Activated gamma-delta T cell treated with Interleukin-2 at 50 U/mL for 16 hours (primary cell): ENCODE results near the gene TNFRSF1B.
"Not testable (repeated sequence)": the region's sequence is repeated elsewhere in the genome, so short reads cannot be mapped to it uniquely, and the experiment has no call there.

Experiments used
- DNase-seq: peaks from one replicate; pipeline ENCODE4 v3.0.0-alpha.2; 2020

The TNFRSF1B gene

DNA sequence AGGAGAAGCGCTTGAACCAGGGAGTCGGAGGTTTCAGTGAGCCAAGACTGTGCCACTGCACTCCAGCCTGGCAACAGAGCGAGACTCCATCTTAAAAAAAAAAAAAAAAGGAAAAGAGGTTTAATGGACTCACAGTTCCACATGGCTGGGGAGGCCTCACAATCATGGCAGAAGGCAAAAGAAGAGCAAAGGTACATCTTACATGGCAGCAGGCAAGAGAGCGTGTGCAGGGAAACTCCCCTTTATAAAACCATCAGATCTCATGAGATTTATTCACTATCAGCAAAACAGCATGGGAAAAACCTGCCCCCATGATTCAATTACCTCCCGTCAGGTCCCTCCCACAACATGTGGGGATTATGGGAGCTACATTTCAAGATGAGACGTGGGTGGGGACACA is 57.3 kb downstream of the TNFRSF1B start:
- DNase-seq: not testable (repeated sequence)

DNA sequence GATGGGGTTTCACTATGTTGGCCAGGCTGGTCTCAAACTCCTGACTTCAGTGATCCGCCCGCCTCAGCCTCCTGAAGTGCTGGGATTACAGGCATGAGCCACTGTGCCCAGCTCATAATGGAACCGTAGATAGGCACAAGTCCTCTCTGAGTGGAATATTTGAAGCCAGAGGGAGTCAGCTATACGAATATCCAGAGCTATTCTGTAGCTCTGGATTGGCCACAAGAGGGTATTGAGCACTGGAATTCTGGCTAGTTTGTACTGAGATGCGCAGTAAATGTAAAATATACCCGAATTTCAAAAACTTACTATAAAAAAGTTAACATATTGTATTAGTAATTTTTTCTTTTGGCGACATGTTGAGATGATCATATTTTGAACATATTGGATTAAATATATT is 62.2 kb downstream of the TNFRSF1B start:
- DNase-seq: no peak

DNA sequence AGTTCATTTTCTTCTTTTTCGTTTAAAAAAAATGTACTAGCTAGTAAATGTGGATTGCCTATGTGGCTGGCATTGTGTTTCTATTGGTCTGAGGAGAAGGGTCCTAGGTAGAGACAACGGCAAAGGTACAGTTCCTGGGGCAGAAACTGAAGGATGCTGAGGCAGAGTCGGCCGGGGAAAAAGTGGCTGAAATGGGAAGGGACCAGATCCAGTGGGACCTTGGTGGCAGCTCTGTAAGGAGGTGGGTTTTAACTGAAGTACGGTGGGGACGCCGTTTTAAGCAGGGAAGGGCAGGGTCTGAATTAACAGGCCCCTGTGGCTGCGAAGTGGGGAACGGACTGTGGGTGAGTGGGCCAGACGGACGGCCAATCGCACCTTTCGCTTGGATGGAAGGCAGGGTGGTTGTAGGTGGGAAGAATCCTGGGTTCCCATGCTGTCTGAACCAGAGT is 62.6 kb downstream of the TNFRSF1B start:
- no peak for DNase-seq

DNA sequence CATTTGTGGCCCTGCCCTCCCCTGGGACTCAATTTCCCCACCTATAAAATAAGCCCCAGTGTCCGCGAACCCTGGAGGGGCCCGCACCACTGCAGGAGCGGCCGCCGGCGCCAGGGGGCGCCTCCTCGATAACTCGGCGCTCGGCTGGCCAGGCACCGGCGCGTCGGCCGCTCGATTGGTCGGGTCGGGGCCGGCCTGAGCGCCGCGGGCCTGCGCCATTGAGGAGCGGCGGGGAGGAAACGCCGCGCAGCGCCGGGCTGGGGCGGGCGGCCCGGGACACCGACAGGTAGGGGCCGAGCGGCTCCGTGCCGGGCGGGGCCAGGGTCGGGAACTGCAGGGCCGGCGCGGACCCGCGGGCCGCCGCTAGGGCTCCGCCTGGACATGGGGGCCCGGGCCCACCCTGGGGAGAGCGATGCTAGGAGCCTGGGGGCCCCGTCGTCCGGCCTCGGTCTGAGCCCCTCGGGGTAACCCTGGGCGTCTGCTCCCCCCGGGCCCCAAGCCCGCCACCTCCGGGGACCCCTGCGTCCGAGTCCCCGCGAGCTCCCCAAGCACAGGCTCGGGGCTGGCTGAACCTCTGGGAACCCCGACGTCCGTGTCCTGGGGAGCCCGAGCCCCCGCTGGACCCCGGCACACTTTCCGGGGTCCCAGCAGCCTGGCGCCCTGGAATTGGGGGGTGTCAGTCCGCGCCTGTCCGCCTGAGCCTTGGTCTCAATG is 63.2 kb downstream of the TNFRSF1B start, which contains the start of gene VPS13D:
VPS13D (plus strand) TSS at position 196 of the 714 bp plus-strand sequence. CDS start 4,237 bp downstream, outside the sequence.
- DNase-seq: peak; percentile 82

DNA sequence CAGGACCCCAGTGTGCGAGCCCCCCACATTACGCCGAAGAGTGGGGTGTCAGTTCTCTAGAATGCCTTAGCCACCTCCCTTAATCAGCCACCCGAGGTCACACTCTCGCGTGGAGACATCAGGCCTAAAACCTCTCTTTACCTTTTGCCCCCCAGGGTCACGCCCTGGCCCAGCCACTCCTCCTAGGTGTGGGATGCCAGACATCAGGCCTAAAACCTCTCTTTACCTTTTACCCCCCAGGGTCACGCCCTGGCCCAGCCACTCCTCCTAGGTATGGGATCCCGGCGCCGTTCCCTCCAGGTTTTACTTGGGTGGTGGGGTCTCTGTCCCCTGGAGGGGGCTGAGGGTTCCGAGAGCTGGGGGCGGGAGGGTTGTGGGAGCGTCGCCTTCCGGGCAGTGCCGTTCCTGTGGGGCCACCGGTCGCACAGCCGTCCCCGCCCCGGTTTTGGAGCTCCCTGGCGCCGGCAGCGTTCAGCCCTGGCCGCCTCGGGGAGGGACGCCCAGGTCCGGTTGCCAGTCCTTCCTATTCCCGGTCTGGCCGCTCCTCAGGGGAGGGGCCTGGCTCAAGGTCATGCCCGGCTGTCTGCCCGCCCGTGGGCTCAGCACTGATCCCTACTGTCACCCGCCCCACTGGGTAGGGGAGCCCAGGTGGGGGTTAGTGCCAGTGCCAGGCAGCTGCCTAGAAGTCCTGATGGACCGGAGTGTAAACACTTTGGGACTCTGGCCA is 63.9 kb downstream of the TNFRSF1B start:
- no peak for DNase-seq

DNA sequence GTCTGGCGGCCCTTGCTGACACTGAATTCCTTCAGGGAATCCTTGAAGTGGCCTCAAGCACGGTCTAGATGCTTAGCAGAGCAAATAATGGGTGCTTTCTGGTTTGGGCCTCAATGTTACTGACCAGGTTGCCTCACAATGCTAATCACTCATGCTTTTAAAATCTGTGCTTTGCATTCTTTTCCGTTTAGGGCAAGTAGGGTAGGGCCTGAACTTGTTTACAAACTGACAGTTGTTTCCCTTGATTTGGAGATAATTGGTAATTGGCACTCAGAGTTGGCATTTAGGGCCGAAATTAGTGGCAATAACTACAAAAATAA is 64.4 kb downstream of the TNFRSF1B start:
- DNase-seq: no peak

DNA sequence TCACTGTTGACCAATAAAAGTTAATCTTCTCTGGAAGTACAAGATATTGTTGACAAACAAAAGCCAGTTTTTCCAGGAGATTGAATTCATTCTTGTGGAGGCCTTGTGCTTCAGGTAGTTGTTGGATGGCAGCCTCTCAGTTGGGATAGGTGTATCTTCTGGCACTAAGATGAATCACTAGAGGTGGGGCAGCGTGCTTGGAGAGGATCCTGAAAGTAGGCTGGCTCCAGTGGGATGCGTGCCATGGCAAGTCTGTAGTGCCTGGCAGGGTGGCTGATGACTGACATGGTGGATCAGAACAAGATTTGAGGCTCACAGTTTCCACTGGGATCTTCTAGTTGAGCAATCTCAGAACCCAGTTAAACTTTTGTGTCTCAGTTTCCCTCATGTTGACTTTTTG is 65.4 kb downstream of the TNFRSF1B start:
- DNase-seq: no peak

DNA sequence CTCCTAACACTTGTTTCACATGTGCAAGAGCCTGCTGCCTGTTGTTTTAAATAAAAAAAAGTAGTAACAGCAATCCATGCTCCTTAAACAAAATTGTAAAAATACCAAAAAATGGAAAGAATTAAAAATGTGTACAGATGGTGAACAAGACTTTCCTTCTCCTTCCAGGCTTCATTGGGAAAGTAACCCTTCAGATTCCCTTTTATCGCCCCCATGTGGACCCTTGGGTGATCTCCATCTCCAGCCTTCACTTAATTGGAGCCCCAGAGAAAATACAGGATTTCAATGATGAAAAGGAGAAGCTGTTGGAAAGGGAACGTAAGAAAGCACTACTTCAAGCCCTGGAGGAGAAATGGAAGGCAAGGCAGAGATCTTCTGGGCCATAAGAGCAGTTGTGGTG is 77.3 kb downstream of the TNFRSF1B start:
- DNase-seq: no peak

DNA sequence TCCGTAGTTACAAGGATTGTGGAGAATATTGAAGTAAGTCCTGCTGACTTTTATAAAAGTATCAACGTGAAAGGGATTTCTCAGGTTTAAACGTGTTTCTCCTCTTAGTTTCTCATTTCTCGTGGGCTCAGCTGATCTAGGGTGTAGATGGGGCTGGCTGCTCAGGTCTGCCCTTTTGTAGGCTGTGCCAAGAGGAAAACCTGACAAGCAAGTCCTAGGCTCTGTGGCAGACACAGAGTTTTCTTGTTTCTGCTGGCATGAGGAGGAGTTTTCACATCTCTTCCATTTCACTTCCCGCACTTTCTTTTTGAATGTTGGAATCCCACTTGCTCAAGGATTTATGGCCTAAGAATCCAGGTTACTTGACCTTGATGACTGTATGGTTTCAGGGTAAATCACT is 77.8 kb downstream of the TNFRSF1B start:
- no peak for DNase-seq

DNA sequence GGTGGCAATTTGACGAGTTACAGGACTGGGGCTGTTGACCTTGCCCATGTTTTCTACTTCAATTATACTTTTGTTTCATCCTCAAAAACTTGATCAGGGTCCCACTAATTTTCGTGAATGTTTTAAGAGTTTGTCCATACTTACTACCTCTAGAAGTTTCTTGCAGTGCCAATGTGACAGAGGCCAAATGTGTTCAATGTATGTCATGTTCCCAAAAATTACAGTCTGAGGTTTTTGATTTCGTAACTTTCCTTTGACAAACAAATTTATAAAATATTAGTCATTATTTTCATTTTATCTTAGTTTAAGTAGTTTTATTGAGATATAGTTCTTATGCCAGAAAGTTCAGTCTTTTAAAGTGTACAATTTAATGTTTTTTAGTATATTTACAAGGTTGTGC is 78.3 kb downstream of the TNFRSF1B start:
- no peak for DNase-seq

DNA sequence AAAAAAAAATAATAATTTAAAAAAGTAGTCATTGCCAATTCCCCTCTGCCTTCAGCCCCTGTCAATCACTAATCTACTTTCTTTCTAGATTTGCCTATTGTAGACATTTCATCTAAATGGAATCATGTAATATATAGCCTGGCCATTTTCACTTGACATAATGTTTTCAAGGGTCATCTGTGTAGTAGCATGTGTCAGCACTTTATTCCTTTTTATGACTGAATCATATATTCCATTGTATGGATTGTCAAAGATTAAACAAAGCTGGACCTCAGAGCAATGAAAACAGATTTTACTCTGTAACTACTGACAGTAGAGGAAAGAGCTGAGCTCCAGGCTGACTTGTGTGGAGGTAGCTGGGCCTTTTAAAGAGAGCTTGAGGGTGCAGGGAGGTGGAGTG is 78.9 kb downstream of the TNFRSF1B start:
- DNase-seq: no peak

DNA sequence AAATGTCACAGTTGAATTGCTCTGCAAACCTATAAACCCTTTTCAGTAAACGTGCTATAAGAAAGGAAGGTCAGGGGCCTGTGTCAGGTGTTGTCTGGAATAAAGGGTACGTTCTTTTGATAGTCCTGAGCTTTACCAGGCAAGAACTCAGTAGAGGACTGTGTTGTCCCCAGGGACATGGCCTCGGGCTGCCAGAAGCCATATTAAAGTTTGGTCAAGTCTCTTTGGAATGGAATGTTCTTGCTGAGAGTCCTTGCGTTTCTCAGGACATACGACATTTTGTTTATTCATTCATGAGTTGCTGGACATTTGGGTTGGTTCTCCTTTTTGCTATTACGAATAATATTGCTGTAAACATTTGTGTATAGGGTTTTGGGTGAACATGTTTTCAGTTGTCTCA is 79.8 kb downstream of the TNFRSF1B start:
- no peak for DNase-seq

DNA sequence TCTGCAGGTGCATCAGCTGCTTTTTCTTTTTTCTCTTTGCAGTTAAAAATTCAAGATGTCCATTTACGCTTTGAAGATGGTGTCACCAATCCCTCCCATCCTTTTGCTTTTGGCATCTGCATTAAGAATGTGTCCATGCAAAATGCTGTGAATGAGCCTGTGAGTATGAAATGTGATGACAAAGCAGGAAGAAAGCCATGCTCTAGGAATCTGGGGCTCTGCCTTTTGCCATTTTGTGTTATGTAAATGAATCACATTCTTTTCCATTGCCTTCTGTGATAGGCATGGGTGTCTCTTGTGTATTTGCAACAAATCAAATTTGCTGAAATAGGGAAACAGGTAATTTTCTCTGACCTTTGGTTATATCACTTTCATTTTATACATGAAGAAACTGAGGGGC is 82.4 kb downstream of the TNFRSF1B start:
- DNase-seq: no peak

DNA sequence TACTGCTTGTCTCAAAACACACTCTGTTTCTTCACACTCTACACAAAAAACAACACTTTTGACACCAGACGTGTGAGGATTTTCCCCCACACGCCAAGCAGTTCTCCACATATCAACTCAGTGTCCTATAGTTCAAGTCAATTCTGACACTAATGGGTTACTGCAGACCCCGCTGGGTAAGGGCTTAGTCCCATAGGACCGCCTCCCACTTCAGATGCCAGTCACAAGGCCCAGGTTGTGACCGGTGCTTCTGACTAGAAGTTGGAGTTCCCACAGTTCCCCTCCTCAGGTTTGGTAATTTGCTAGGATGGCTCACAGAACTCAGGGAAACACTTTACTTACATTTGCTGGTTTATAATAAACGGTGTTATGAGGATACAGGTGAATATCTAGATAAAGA is 83.0 kb downstream of the TNFRSF1B start:
- DNase-seq: no peak

DNA sequence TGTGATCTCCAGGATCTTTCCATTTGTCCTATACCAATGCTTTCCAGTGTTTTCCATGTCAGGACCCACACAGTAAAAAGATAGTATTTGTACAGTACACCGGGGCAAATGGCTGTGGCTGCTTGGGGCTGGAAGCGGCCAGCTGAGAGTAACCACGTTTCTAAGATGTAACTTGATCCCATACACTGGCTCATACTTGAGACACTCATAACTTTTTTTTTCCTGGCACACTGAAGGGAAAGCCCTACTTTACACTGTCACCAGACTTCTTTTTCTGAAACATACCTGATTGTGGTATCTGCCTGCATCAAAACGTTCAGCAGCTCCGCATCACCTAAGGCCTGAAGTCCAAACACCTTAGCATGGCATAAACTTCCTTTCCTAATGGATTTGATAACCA is 84.7 kb downstream of the TNFRSF1B start:
- DNase-seq: no peak

DNA sequence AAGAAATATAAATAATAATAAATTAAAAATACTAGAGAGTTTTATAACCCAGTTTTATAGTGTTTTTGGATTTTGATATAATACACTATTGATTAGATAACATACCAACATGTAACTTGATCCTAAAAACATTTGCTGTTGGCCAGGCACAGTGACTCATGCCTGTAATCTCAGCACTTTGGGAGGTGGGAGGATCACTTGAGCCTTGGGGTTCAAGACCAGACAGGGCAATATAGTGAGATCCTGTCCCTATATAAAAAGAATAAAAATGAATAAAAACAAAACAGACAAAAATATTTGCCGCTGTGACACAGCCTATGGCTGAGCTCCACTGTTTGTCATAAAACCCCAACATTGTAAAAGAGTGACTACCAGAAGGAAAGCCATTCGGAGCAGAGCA is 89.1 kb downstream of the TNFRSF1B start:
- DNase-seq: no peak

DNA sequence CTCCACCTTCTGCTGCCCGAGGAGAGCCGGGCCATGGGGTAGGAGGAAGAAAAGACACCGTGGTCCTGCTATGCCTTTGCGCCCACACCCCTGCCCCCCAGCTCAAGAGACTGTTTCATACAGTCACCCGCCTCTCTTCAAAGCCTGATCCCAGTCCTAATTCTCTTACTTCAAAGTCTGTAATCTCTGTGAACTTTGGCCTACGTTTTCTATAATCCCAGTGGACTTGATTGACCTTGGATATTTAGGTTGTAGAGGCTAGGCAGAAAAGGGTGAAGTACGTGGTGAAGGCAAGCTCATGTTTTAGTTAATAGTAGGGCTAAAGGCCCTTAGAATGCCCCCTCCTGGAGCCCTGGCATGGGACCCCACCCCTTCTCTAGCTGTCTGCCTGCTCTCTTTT is 91.5 kb downstream of the TNFRSF1B start:
- no peak for DNase-seq
